Measurements from ENCODE around the gene SETD1A. TPM values are rescaled to one million over a fixed set of nuclear protein-coding genes. Genes with fewer than 3 reads are reported as not detected.

Gene SETD1A
- polyA plus RNA-seq, 3 donors from 2014 or later, result 1.8 to 2.4 TPM; not detected in 1

DNA sequence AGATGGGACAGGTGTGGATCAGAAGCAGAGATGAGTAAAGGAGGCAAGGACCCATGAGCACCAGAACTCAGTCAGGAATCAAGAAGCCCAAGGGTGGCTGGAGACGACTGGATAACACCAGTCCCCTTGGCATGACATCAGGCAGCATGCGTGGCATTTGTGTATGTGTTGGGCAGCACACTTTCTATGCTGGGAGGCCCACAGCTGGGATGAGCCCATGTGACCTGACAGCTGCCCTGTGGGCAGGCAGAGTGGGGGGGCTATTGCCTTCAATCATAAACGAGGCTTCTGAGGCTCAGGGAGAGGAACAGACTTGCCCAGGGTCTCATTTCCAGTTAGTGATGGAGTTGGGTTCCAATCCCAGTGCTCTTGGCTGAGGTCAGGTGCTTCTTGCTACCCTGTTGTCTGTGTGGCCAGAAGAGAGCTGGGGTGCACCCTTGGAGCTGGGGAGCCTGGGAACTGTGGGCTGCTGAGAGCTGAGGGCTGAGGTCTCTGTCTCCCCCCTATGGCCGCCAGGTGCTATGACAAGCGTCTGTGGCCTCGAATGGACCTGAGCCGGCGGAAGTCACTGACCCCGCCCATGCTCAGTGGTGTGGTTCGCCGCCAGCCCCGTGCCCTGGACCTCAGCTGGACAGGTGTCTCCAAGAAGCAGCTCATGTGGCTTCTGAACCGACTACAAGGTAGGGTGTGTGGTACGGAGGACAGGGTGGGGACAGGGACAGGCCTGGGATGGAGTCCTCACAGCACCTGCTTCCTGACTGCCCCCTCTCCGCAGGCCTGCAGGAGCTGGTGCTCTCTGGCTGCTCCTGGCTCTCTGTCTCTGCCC lies 15.7 kb upstream of the SETD1A start:
- peaks cover 0 to 5% (median 0%) of the 10 kb centered on the region in 3 donors for H3K36me3 Mint-ChIP-seq
- peak overlapping the region; percentile 74 to 83 (median 81) for H3K4me3 Mint-ChIP-seq
- DNase-seq, result peak; percentile 75 to 79 (median 78)
- H3K27ac Mint-ChIP-seq, result peak overlapping the region in 5 of 6 donors; percentile 77 to 83 (median 80)
- peaks cover 25 to 29% of the 10 kb centered on the region in 2 donors for H3K4me1 Mint-ChIP-seq
- H3K9me3 Mint-ChIP-seq, result no peaks in the 10 kb centered on the region
- peaks cover 0 to 2% (median 0%) of the 10 kb centered on the region in 3 donors for H3K27me3 Mint-ChIP-seq (ENCODE audit: low read depth in 3 of 3)

DNA sequence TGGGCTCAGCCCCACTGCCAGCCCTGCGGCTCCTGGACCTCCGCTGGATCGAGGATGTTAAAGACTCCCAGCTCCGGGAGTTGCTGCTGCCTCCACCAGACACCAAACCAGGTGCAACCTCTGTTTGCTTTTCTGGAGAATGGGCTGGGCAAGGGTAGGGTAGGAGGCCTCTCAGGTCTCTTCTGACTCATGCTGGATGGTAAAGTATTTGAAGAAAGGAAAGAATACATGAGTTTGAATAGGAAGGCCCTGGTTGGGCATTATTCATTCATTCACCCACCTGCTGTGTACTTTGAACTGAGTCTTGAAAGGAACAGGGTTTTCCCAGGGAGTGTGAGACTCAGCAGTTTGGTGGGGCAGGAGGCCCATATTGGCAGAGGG lies 15.1 kb upstream of the SETD1A start:
- Mint-ChIP-seq H3K4me3 (peak overlapping the region; percentile 74 to 83 (median 81)), H3K36me3 (peaks cover 0 to 5% (median 0%) of the 10 kb centered on the region in 3 donors), H3K27ac (peak overlapping the region in 5 of 6 donors; percentile 48 to 80 (median 68)), H3K4me1 (peaks cover 25 to 29% of the 10 kb centered on the region in 2 donors), H3K9me3 (no peaks in the 10 kb centered on the region), H3K27me3 (ENCODE audit: low read depth in 3 of 3) (peaks cover 0 to 2% (median 0%) of the 10 kb centered on the region in 3 donors)
- no peak for DNase-seq

GRCh38 chr16:30944352-30944751 lies 13.2 kb upstream of the SETD1A start:
- H3K36me3 Mint-ChIP-seq, result peaks cover 0 to 5% (median 0%) of the 10 kb centered on the region in 3 donors
- peak overlapping the region in 3 of 6 donors; percentile 41 to 70 (median 46) for H3K27ac Mint-ChIP-seq
- H3K4me3 Mint-ChIP-seq, result no peak overlapping the region
- H3K9me3 Mint-ChIP-seq, result no peaks in the 10 kb centered on the region
- DNase-seq, result no peak
- H3K27me3 Mint-ChIP-seq (ENCODE audit: low read depth in 3 of 3), result peaks cover 0 to 2% (median 0%) of the 10 kb centered on the region in 3 donors
- H3K4me1 Mint-ChIP-seq, result peaks cover 23 to 33% of the 10 kb centered on the region in 2 donors

GRCh38 chr16:30946671-30947540 lies 10.6 kb upstream of the SETD1A start:
- no peak for DNase-seq
- Mint-ChIP-seq H3K27me3 (ENCODE audit: low read depth in 3 of 3) (peaks cover 0 to 3% (median 2%) of the 10 kb centered on the region in 3 donors), H3K9me3 (no peaks in the 10 kb centered on the region), H3K27ac (peak overlapping the region in 1 of 6 donors; percentile 6), H3K36me3 (peaks cover 0 to 5% (median 0%) of the 10 kb centered on the region in 3 donors), H3K4me1 (peaks cover 34 to 37% of the 10 kb centered on the region in 2 donors), H3K4me3 (peak overlapping the region in 4 of 5 donors; percentile 30 to 73 (median 40))

- Mint-ChIP-seq H3K4me3 (no peak overlapping the region), H3K9me3 (no peaks in the 10 kb centered on the region), H3K36me3 (peaks cover 0 to 5% (median 0%) of the 10 kb centered on the region in 3 donors), H3K27me3 (ENCODE audit: low read depth in 3 of 3) (peaks cover 0 to 3% (median 0%) of the 10 kb centered on the region in 3 donors), H3K4me1 (peaks cover 29 to 35% of the 10 kb centered on the region in 2 donors), H3K27ac (no peak overlapping the region)
- no peak for DNase-seq
Measured at GRCh38 chr16:30947541-30947858, 10.1 kb upstream of the SETD1A start.

DNA sequence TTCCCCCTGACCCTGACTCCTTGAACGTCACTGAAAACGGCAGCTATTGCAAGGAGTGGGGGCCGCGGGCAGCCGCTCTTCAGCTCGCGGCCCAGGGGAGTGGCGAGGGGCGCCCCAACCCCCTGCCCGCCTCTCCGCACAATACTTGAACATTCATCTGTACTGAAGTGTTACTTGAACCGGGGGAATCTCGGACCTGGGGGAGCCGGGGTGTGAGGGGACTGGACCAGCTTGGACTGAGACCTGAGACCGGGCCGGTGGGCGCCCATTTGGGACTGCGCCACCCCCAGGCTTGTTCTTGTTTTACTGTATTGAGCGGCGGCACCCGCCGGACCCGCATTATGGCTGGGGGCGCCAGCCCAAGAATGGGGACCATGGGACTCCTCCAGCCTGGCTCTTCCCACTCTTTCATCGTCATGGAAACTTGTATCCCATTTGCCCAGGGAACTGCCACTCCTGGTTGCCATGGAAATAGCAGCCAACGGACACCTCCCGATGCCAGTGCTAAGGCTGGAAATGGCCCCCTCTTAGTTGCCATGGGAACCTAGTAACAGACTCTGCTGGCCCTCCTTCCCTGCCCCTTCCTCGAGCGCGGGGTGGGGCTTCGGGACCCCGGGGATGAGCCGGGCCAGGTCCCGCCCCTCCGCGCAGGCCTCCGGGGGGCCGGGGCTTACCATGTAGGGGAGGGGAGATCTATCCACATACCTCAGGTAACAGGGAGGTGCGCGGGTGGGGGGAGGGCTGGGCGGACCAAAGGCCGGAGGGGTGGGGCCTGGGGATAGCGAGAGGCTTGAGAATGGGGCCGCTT lies 9.5 kb upstream of the SETD1A start:
- peak in 2 of 3 donors; percentile 17 to 22 for DNase-seq
- Mint-ChIP-seq H3K27me3 (ENCODE audit: low read depth in 3 of 3) (peaks cover 0 to 3% (median 0%) of the 10 kb centered on the region in 3 donors), H3K27ac (peak overlapping the region in 1 of 6 donors; percentile 71), H3K4me3 (peak overlapping the region in 2 of 5 donors; percentile 17 to 57), H3K9me3 (no peaks in the 10 kb centered on the region), H3K36me3 (peaks cover 0 to 5% (median 0%) of the 10 kb centered on the region in 3 donors), H3K4me1 (peaks cover 24 to 30% of the 10 kb centered on the region in 2 donors)

DNA sequence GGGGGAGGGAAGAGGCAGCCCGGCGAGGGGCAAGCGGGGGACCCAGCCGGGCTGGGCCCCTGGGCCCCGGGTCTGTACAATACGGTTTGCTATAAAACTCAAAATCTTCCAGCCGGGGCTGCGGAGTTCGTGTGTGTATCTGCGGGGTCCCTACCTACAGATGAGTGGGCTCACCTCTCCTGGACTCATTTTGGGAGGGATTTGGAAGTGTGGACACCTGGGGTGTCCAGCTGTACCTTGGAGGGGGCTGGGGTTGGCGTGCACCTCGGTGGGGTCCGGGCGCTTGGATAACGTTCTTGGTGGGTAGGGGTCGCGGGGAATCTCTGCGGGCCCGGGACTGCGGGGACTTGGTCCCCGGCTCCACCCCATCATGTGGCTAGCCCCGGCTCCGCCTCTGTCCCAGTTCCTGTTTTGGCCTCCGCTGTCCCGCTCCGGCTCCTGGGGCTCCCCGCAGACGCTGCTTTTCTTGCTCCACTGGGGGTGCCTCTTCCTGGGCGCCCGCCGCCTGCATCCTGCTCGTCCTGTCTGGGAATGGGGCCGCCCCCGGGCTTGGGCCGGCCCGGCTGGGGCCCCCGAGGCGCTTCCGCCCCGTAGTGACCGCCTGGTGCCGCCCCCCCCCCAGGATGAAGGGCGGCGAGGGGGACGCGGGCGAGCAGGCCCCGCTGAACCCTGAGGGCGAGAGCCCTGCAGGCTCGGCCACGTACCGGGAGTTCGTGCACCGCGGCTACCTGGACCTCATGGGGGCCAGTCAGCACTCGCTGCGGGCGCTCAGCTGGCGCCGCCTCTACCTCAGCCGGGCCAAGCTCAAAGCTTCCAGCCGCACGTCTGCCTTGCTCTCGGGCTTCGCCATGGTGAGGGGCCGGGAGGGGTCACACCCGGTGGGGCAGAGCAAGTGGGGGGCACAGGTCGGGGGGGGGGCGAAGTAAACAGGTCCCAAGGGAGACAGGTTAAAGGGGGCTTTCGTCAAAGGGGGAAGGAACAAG lies 8.6 kb upstream of the SETD1A start, which contains the start of gene ORAI3:
Gene ORAI3 (plus strand): TSS at position 402 of the 983 bp plus-strand sequence. CDS start 222 bp downstream, at position 624.
- H3K36me3 Mint-ChIP-seq, result peaks cover 0 to 5% (median 0%) of the 10 kb centered on the region in 3 donors
- peak within 1 kb of the TSS; percentile 94 to 96 (median 95) for H3K4me3 Mint-ChIP-seq
- H3K9me3 Mint-ChIP-seq, result no peaks in the 10 kb centered on the region
- H3K27ac Mint-ChIP-seq, result peak within 1 kb of the TSS; percentile 80 to 94 (median 89)
- DNase-seq, result peak; percentile 36 to 41 (median 39)
- peaks cover 26 to 30% of the 10 kb centered on the region in 2 donors for H3K4me1 Mint-ChIP-seq
- peaks cover 0 to 3% (median 0%) of the 10 kb centered on the region in 3 donors for H3K27me3 Mint-ChIP-seq (ENCODE audit: low read depth in 3 of 3)

GRCh38 chr16:30949650-30950515 lies 7.7 kb upstream of the SETD1A start:
- peak; percentile 13 to 25 (median 24) for DNase-seq
- no peaks in the 10 kb centered on the region for H3K36me3 Mint-ChIP-seq
- peaks cover 23 to 24% of the 10 kb centered on the region in 2 donors for H3K4me1 Mint-ChIP-seq
- H3K27me3 Mint-ChIP-seq (ENCODE audit: low read depth in 3 of 3), result peaks cover 0 to 3% (median 0%) of the 10 kb centered on the region in 3 donors
- no peaks in the 10 kb centered on the region for H3K9me3 Mint-ChIP-seq
- peak overlapping the region; percentile 94 to 96 (median 95) for H3K4me3 Mint-ChIP-seq
- peak overlapping the region; percentile 80 to 94 (median 89) for H3K27ac Mint-ChIP-seq

GRCh38 chr16:30950516-30951065 lies 7.0 kb upstream of the SETD1A start:
- H3K4me3 Mint-ChIP-seq, result peak overlapping the region; percentile 94 to 96 (median 95)
- DNase-seq, result no peak
- H3K36me3 Mint-ChIP-seq, result no peaks in the 10 kb centered on the region
- H3K9me3 Mint-ChIP-seq, result no peaks in the 10 kb centered on the region
- H3K4me1 Mint-ChIP-seq, result peaks cover 23 to 24% of the 10 kb centered on the region in 2 donors
- peaks cover 0 to 3% (median 0%) of the 10 kb centered on the region in 3 donors for H3K27me3 Mint-ChIP-seq (ENCODE audit: low read depth in 3 of 3)
- peak overlapping the region; percentile 80 to 94 (median 89) for H3K27ac Mint-ChIP-seq

- no peaks in the 10 kb centered on the region for H3K36me3 Mint-ChIP-seq
- H3K27ac Mint-ChIP-seq, result peak overlapping the region in 1 of 6 donors; percentile 45
- no peak for DNase-seq
- H3K4me3 Mint-ChIP-seq, result peak overlapping the region in 2 of 5 donors; percentile 47 to 51
- peaks cover 0 to 3% (median 3%) of the 10 kb centered on the region in 3 donors for H3K27me3 Mint-ChIP-seq (ENCODE audit: low read depth in 3 of 3)
- peaks cover 27% of the 10 kb centered on the region in 2 donors for H3K4me1 Mint-ChIP-seq
- no peaks in the 10 kb centered on the region for H3K9me3 Mint-ChIP-seq
Measured at GRCh38 chr16:30951193-30951592, 6.4 kb upstream of the SETD1A start.

- Mint-ChIP-seq H3K36me3 (no peaks in the 10 kb centered on the region), H3K9me3 (no peaks in the 10 kb centered on the region), H3K27me3 (ENCODE audit: low read depth in 3 of 3) (peaks cover 0 to 3% (median 3%) of the 10 kb centered on the region in 3 donors), H3K27ac (peak overlapping the region in 3 of 6 donors; percentile 17 to 53 (median 53)), H3K4me3 (peak overlapping the region in 3 of 5 donors; percentile 20 to 45 (median 27)), H3K4me1 (peaks cover 29 to 32% of the 10 kb centered on the region in 2 donors)
- no peak for DNase-seq
Measured at GRCh38 chr16:30951750-30952149, 5.8 kb upstream of the SETD1A start.
